CD4-positive, alpha-beta T cell (primary cell): ENCODE measurements around the gene AIMP1. TPM values are rescaled to one million over a fixed set of nuclear protein-coding genes. Genes with fewer than 3 reads are reported as not detected.

ENCODE experiments used
- ATAC-seq: fragments of 200-7000 bp; cut with Tn5 transposase; one replicate; pipeline ENCODE4 v1.10.0; 2022; ENCODE audit warnings: mild to moderate bottlenecking; ENCODE audit not compliant: poor library complexity
- CTCF ChIA-PET: fragments of 350-600 bp; sonication (Branson Sonifier 250); formaldehyde crosslinking; loops from one replicate; lab custom pipeline; 2021; ENCODE audit warnings: antibody characterized with exemption, inconsistent platforms; lab: Charles Lee
- POLR2A ChIA-PET: fragments of 350-600 bp; sonication (Branson Sonifier 250); formaldehyde crosslinking; loops from one replicate; lab custom pipeline; 2021; ENCODE audit warnings: antibody characterized with exemption, inconsistent platforms; lab: Charles Lee
- DNase-seq, 14 experiments: peaks; one replicate each; pipeline ENCODE4 v3.0.0-alpha.2; 2013 to 2020; ENCODE audit warnings: mixed read lengths in 2 of 14
- H3K27ac ChIP-seq, 2 donors: one replicate each; pipeline versions ENCODE4 v1.5.1 to v1.7.0; 2013; ENCODE audit warnings: low read length in 2 of 2, low read depth in 1 of 2, mild to moderate bottlenecking in 1 of 2
- H3K27me3 ChIP-seq, 2 experiments: 1 replicate in 1 of 2; 2 replicates in 1 of 2; pipeline versions ENCODE4 v1.6.1 to v1.7.0; 2013; ENCODE audit warnings: low read length in 2 of 2, control low read depth in 1 of 2, mild to moderate bottlenecking in 1 of 2, moderate library complexity in 1 of 2; ENCODE audit not compliant: insufficient read depth in 2 of 2, control insufficient read depth in 1 of 2
- H3K36me3 ChIP-seq: one replicate; pipeline ENCODE4 v1.6.1; 2013; ENCODE audit warnings: low read length, control low read depth; ENCODE audit not compliant: insufficient read depth
- H3K4me1 ChIP-seq: one replicate; pipeline ENCODE4 v1.6.1; 2013; ENCODE audit warnings: low read length, control low read depth; ENCODE audit not compliant: insufficient read depth
- H3K4me3 ChIP-seq: one replicate; pipeline ENCODE4 v1.5.1; 2013; ENCODE audit warnings: mild to moderate bottlenecking, low read length, moderate library complexity
- H3K9me3 ChIP-seq, 2 experiments: 1 replicate in 1 of 2; 2 replicates in 1 of 2; pipeline versions ENCODE4 v1.6.1 to v1.7.0; 2013; ENCODE audit warnings: low read length in 2 of 2, mild to moderate bottlenecking in 2 of 2, control low read depth in 1 of 2, moderate library complexity in 1 of 2; ENCODE audit not compliant: control insufficient read depth in 1 of 2, insufficient read depth in 1 of 2
- H3K27ac Mint-ChIP-seq: one replicate; pipeline ENCODE4 v1.8.0; 2020; ENCODE audit warnings: mixed read lengths
- H3K27me3 Mint-ChIP-seq: one replicate; pipeline ENCODE4 v1.8.0; 2021; ENCODE audit warnings: mixed read lengths
- H3K36me3 Mint-ChIP-seq: one replicate; pipeline ENCODE4 v1.8.0; 2021; ENCODE audit warnings: low read depth, mixed read lengths
- H3K4me1 Mint-ChIP-seq: one replicate; pipeline ENCODE4 v1.8.0; 2021; ENCODE audit warnings: low read depth, mixed read lengths
- H3K4me3 Mint-ChIP-seq: one replicate; pipeline ENCODE4 v1.8.0; 2020; ENCODE audit warnings: mild to moderate bottlenecking, mixed read lengths
- H3K9me3 Mint-ChIP-seq: one replicate; pipeline ENCODE4 v1.8.0; 2020; ENCODE audit warnings: mixed read lengths
- CTCF ChIP-seq: fragments of 200-600 bp; IDR thresholded peaks from one replicate; pipeline ENCODE4 v1.8.0; 2022; ENCODE audit warnings: antibody characterized with exemption, mild to moderate bottlenecking
- intact Hi-C, 2 experiments: fragments of 100-400 bp; cut with DNase I in 1 of 2; cut with micrococcal nuclease in 1 of 2; formaldehyde crosslinking; loops; one replicate each; pipeline versions ENCODE4 v1.15.1 to v1.9.0; 2023 to 2025; cut with DNase I, micrococcal nuclease
- total RNA-seq, 174 experiments: library from RNA in 2 of 174; stranded (reverse) in 2 of 174; gene quantifications; one replicate each; pipeline ENCODE4 v1.2.3 and lab custom pipeline; 2021 to 2026

AIMP1 gene
- total RNA-seq, 2 experiments from 2014 or later: 75.4 to 77.8 TPM

- TF ChIP-seq CTCF: no peak
- Histone ChIP-seq H3K27me3 (no peaks in the 10 kb centered on the region), H3K4me3 (no peak overlapping the region), H3K36me3 (peaks cover 6% of the 10 kb centered on the region), H3K4me1 (peaks cover 18% of the 10 kb centered on the region), H3K27ac (no peak overlapping the region), H3K9me3 (no peaks in the 10 kb centered on the region)
- peaks cover 34% of the 10 kb centered on the region for H3K4me1 Mint-ChIP-seq
- CTCF ChIA-PET: no interaction called here
- H3K27ac Mint-ChIP-seq: no peak overlapping the region
- ATAC-seq (no peak), DNase-seq (no peak)
- peak overlapping the region; percentile 60 for H3K4me3 Mint-ChIP-seq
- POLR2A ChIA-PET: no interaction called here
- H3K27me3 Mint-ChIP-seq: no peaks in the 10 kb centered on the region
- H3K9me3 Mint-ChIP-seq: no peaks in the 10 kb centered on the region
- intact Hi-C loops: loop anchor here in 1 of 2 experiments (5.0 to 10.0 kb wide), 2 partner anchors 836 to 1622 kb away; partner anchors contain the start of gene CYP2U1
- peaks cover 8% of the 10 kb centered on the region for H3K36me3 Mint-ChIP-seq
These were observed 3.3 kb upstream of the AIMP1 start for GRCh38 chr4:106312997-106313522.

DNA sequence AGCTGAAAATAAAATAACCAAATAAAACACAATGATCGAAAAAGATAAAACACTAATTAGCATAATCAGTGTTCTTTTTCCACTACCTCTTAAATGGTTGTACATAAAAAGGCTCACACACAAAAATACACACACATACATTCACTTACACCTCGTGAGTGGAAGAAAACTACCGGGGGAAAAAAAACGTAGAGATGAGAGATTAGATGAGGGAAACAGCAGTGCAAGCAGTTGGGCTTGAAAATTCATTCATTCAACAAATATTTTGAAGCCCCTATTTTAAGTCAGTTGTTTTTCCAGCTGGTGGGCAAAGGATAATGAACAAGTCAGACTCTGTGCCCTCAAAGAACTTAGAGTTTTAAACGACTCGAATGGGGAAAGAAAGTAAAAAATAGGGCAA, 1.4 kb upstream of the AIMP1 start:
- H3K27ac ChIP-seq: peak overlapping the region; percentile 40 to 96
- H3K36me3 Mint-ChIP-seq: peaks cover 12% of the 10 kb centered on the region
- no peak overlapping the region for H3K4me3 Mint-ChIP-seq
- peaks cover 34% of the 10 kb centered on the region for H3K4me1 Mint-ChIP-seq
- intact Hi-C loops: loop anchor here (5.0 to 10.0 kb wide), 5 partner anchors 608 to 1620 kb away; partner anchors contain the start of genes CYP2U1 (in 1 of the 2), GSTCD (in 1 of the 2), INTS12 (in 1 of the 2) and PAPSS1 (in 1 of the 2)
- no peak for TF ChIP-seq CTCF
- ATAC-seq: no peak
- no peak overlapping the region for H3K27ac Mint-ChIP-seq
- H3K4me3 ChIP-seq: peak overlapping the region; percentile 81
- H3K4me1 ChIP-seq: peaks cover 18% of the 10 kb centered on the region
- ChIA-PET CTCF (no interaction called here), POLR2A (interaction anchor here (0.7 to 1.8 kb wide), 5 partner anchors 8 to 1406 kb away, joined by 3 to 11 read pairs (median 4); partner anchors contain the start of genes GSTCD, INTS12 and PAPSS1)
- no peaks in the 10 kb centered on the region for H3K27me3 ChIP-seq
- H3K27me3 Mint-ChIP-seq: no peaks in the 10 kb centered on the region
- H3K9me3 ChIP-seq: no peaks in the 10 kb centered on the region
- H3K9me3 Mint-ChIP-seq: no peaks in the 10 kb centered on the region
- H3K36me3 ChIP-seq: no peaks in the 10 kb centered on the region
- peak in 2 of 14 experiments; percentile 9 to 12 for DNase-seq

DNA sequence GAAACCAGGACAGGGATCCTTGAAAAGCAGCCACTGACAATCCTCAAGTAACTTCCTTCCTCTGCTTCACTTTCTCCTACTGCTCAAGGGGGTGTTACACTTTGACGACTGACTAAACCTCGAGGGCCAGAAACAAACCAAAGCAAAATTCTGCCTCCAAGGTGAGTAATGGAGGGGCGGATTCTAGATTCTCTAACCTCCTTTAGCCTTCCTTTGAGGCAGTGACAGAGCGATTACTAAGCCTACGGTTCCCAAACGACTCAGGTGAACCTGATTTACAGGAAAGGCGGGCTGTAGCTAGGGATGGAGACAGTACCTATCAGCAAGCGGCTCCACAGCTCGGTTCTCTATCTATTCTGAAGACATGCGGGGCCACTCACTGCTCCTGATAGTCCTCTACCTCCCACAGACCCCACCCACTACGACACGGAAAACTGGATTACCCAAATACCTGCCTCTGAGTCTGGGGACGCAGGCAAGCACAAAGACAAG, 828 bp upstream of the AIMP1 start:
- DNase-seq: peak in 9 of 14 experiments; percentile 4 to 73 (median 38)
- ATAC-seq: peak; percentile 24
- CTCF ChIA-PET: no interaction called here
- Mint-ChIP-seq H3K4me1 (peaks cover 29% of the 10 kb centered on the region), H3K27ac (no peak overlapping the region), H3K27me3 (no peaks in the 10 kb centered on the region), H3K4me3 (no peak overlapping the region), H3K36me3 (peaks cover 18% of the 10 kb centered on the region), H3K9me3 (no peaks in the 10 kb centered on the region)
- Histone ChIP-seq H3K4me3 (peak overlapping the region; percentile 81), H3K4me1 (peaks cover 18% of the 10 kb centered on the region), H3K27me3 (no peaks in the 10 kb centered on the region), H3K27ac (peak overlapping the region; percentile 95 to 96), H3K9me3 (peaks cover 0 to under 1% of the 10 kb centered on the region in 2 experiments), H3K36me3 (no peaks in the 10 kb centered on the region)
- POLR2A ChIA-PET: interaction anchor here (0.7 to 1.8 kb wide), 12 partner anchors 9 to 1405 kb away, joined by 3 to 11 read pairs (median 4); partner anchors contain the start of genes GSTCD, INTS12, PAPSS1 and PPA2
- TF ChIP-seq CTCF: no peak
- intact Hi-C loops: loop anchor here (5.0 to 10.0 kb wide), 4 partner anchors 608 to 1619 kb away; partner anchors contain the start of genes CYP2U1 (in 1 of the 2), GSTCD (in 1 of the 2), INTS12 (in 1 of the 2) and PAPSS1 (in 1 of the 2)
